Measurements from ENCODE around the gene CATSPER3. TPM values are rescaled to one million over a fixed set of nuclear protein-coding genes. Genes with fewer than 3 reads are reported as not detected.

The CATSPER3 gene
- total RNA-seq, 1 donor from 2014 or later = 0.22 TPM

DNA sequence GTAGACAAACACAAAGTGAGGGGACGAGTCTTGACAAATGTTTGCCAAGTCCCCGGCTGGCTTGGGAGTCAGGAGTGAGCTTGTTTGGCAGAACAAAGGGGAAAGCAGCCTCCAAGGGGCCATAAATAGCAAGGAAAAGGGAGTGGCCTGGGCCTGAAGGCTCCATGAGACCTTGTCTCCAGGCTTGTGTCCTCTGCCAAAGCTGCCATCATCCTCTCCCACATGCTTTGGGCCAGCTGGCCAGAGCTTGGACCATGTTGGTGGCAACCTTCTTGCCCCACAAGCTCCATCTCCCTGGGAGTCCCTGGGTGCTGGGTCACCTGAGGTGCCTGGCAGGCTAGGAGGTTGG lies 79.6 kb downstream of the CATSPER3 start:
- TF ChIP-seq, protein P1, sequence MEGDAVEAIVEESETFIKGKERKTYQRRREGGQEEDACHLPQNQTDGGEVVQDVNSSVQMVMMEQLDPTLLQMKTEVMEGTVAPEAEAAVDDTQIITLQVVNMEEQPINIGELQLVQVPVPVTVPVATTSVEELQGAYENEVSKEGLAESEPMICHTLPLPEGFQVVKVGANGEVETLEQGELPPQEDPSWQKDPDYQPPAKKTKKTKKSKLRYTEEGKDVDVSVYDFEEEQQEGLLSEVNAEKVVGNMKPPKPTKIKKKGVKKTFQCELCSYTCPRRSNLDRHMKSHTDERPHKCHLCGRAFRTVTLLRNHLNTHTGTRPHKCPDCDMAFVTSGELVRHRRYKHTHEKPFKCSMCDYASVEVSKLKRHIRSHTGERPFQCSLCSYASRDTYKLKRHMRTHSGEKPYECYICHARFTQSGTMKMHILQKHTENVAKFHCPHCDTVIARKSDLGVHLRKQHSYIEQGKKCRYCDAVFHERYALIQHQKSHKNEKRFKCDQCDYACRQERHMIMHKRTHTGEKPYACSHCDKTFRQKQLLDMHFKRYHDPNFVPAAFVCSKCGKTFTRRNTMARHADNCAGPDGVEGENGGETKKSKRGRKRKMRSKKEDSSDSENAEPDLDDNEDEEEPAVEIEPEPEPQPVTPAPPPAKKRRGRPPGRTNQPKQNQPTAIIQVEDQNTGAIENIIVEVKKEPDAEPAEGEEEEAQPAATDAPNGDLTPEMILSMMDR (conservative IDR thresholded peaks at IDR 0.05) = no peak
- Mint-ChIP-seq H3K4me3 (no peak overlapping the region), H3K27ac (no peak overlapping the region), H3K27me3 (peaks cover 98% of the 10 kb centered on the region), H3K9me3 (no peaks in the 10 kb centered on the region), H3K36me3 (no peaks in the 10 kb centered on the region), H3K4me1 (ENCODE audit: unreplicated experiment) (no peaks in the 10 kb centered on the region)
- no peak for DNase-seq (ENCODE audit: extremely low spot score, unreplicated experiment)

DNA sequence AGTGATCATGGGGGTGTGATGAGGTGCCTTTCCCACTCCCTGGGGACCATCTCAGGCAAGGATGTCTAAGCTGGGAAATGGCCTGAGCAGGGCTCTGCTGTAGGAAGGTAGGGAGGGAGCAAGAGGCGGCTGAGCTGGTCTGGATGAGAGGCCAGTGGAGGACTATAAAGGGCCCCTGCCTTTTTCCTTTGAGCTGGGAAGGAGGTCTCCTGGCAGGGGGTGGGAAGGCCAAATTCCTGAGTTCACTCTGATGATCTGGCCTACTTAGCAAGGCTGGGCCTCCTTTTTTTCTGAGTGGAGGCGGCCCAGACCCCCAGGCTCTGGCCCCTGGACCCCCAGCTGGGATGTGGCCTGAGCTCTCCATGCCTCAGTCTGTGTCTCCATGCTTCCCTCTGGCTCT lies 80.6 kb downstream of the CATSPER3 start:
- TF ChIP-seq, protein P1 (conservative IDR thresholded peaks at IDR 0.05) = no peak
- DNase-seq (ENCODE audit: extremely low spot score, unreplicated experiment) = no peak
- H3K4me3 Mint-ChIP-seq = no peak overlapping the region
- H3K36me3 Mint-ChIP-seq = no peaks in the 10 kb centered on the region
- H3K4me1 Mint-ChIP-seq (ENCODE audit: unreplicated experiment) = no peaks in the 10 kb centered on the region
- peaks cover 98% of the 10 kb centered on the region for H3K27me3 Mint-ChIP-seq
- H3K27ac Mint-ChIP-seq = no peak overlapping the region
- no peaks in the 10 kb centered on the region for H3K9me3 Mint-ChIP-seq

DNA sequence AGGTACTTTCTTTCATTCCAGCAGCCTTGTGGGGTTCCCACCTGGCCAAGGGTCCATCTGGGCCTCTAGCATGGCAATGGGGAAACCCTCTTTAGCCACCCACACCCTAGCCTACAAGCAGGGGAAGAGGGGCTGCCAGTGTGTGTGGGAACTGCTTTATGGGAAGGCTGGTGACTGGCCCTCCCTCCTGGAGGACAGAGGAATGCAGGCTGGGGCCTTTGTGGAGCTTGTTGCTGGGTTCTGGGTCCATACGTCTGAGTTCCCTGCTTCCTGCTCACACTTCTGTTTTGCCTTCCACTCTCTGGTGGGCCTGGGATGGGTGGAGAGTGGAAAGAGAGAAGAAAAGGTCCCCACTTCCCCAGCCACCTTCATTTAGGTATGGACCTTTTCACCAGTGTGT lies 81.2 kb downstream of the CATSPER3 start:
- no peaks in the 10 kb centered on the region for H3K4me1 Mint-ChIP-seq (ENCODE audit: unreplicated experiment)
- no peaks in the 10 kb centered on the region for H3K9me3 Mint-ChIP-seq
- H3K36me3 Mint-ChIP-seq = no peaks in the 10 kb centered on the region
- DNase-seq (ENCODE audit: extremely low spot score, unreplicated experiment) = no peak
- no peak overlapping the region for H3K27ac Mint-ChIP-seq
- TF ChIP-seq, protein P1 (conservative IDR thresholded peaks at IDR 0.05) = no peak
- peaks cover 98% of the 10 kb centered on the region for H3K27me3 Mint-ChIP-seq
- no peak overlapping the region for H3K4me3 Mint-ChIP-seq

DNA sequence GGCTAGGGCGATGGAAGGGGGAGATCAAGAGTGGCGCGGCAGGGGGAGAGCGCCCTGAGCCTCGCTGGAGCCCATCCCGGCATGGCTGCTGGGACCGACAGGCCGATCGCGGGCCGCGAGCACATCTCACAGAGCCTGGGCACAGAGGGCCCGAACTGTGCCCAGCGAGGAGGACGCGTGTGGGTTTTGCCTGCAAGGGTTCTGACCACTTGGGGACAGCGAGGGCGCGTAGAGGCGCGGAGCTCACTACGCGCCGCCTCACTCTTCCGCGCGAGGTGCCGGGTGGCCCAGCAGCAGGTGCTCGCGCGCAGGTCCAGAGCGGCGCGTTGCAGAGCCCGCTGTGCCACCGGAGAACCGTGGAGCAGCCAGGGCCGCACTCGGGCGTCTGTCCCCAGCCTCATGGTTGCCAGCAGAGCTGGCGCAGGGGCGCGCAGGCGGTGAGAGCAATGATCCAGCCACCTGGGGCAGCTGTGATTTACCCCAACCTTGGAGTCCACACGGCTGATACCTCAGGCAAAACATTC lies 82.6 kb downstream of the CATSPER3 start:
- H3K4me3 Mint-ChIP-seq = no peak overlapping the region

DNA sequence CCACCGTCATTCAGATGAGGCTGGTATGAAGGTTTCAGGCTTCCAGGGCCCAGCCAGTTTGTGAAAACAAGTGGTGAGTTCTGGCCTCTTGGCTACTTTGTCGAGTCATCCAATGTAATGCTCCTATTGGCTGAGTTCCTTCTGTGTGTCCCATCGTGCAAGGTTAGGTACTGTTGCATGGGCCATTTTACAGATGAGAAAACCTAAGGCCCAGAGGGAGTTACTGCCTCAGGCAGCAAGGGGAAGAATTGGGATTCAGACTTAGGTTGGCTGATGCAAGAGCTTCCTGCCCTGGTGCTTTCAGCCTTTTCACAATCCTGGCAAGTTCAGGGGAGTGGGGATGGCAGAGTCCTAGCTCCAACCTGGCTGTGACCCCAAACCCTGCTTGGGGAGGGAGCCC lies 83.7 kb downstream of the CATSPER3 start:
- Mint-ChIP-seq H3K9me3 (no peaks in the 10 kb centered on the region), H3K4me1 (ENCODE audit: unreplicated experiment) (no peaks in the 10 kb centered on the region), H3K36me3 (no peaks in the 10 kb centered on the region), H3K27ac (no peak overlapping the region), H3K4me3 (no peak overlapping the region), H3K27me3 (peaks cover 96% of the 10 kb centered on the region)
- DNase-seq (ENCODE audit: extremely low spot score, unreplicated experiment) = no peak
- TF ChIP-seq, protein P1 (conservative IDR thresholded peaks at IDR 0.05) = no peak

More for the DNA sequence above, 82.6 kb downstream of the CATSPER3 start:
- no peak overlapping the region for H3K27ac Mint-ChIP-seq
- no peak for DNase-seq (ENCODE audit: extremely low spot score, unreplicated experiment)
- H3K4me1 Mint-ChIP-seq (ENCODE audit: unreplicated experiment) = no peaks in the 10 kb centered on the region
- no peaks in the 10 kb centered on the region for H3K36me3 Mint-ChIP-seq
- TF ChIP-seq, protein P1 (conservative IDR thresholded peaks at IDR 0.05) = no peak
- no peaks in the 10 kb centered on the region for H3K9me3 Mint-ChIP-seq
- H3K27me3 Mint-ChIP-seq = peaks cover 96% of the 10 kb centered on the region

DNA sequence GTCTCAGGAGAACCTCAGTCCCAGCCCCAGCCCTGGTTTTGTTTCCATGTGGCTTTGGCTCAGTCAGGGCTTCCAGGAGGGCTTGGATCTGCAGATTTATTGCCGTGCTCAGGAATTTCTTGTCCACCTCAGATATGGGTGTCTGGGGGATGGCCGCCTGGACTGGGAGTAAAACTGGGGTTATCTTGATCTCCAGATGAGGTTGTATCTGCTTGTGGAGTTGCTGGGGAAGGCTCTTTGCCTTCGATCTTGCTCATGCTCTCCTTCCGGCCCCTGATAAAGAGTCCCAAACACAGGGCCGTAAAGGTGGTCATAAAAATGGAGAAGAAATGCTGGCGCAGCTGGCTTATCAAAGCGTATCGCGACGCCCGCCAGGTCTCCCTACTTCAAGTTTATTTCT lies 84.2 kb downstream of the CATSPER3 start:
- H3K27ac Mint-ChIP-seq = no peak overlapping the region
- no peaks in the 10 kb centered on the region for H3K36me3 Mint-ChIP-seq
- DNase-seq (ENCODE audit: extremely low spot score, unreplicated experiment) = no peak
- no peaks in the 10 kb centered on the region for H3K9me3 Mint-ChIP-seq
- TF ChIP-seq, protein P1 (conservative IDR thresholded peaks at IDR 0.05) = no peak
- no peaks in the 10 kb centered on the region for H3K4me1 Mint-ChIP-seq (ENCODE audit: unreplicated experiment)
- H3K4me3 Mint-ChIP-seq = no peak overlapping the region
- H3K27me3 Mint-ChIP-seq = peaks cover 97% of the 10 kb centered on the region
